GM19395 (cell line): ENCODE measurements around the gene RCHY1.
A peak's percentile ranks its signal among the peaks of the same experiment; 100 is the strongest.

ENCODE experiments used
- ATAC-seq: cut with Tn5 transposase; IDR thresholded peaks from one replicate; pipeline ENCODE4 v1.9.1; 2021; ENCODE audit warnings: mild to moderate bottlenecking, moderate library complexity; ENCODE audit not compliant: unreplicated experiment

The RCHY1 gene

DNA sequence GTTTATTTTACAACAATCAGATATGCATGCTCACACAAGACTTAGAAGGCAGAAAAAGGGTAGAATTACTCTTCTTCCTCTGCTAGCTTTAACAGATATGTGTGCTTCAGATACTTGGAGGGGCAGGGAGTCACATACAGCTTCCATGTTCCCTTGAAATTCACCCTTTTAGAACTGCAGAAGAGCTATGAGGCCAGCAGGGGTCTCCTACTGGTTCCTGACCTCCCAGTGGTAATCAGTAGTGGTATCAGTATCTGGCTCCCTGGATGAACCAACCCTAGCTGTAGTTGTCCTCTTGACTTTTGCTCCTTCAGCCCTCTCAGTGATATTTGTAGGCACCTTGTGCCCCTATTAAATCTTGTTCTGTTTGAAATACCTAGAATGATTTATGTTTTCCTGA lies 81.5 kb downstream of the RCHY1 start:
- ATAC-seq, result peak; percentile 74

DNA sequence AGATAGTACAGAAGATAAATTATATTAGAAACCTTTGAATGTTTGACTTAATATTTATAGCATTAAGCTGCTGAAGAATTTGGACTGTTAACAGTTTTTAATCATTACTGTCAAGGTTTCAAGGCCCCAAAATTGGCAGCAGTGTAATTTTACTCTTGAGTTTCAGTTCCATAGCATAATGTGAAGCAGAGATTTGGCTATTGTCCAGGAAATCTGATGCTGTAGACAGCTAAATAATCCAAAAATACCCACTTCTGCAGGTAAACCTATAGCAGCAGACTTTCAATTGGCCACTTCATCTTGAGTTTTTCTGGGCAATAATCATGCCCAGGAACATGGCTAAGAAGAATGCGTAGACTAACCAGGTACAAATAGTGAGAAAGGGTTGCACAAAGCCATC lies 85.0 kb downstream of the RCHY1 start:
- ATAC-seq, result no peak
